ENCODE data around the gene HSP90B1.
A peak's percentile ranks its signal among the peaks of the same experiment; 100 is the strongest.

The HSP90B1 gene

GRCh38 chr12:103924761-103925641, 5.2 kb upstream of the HSP90B1 start:
- TF ChIP-seq SIN3A (IDR thresholded peaks at IDR 0.05; ENCODE audit: borderline replicate concordance, insufficient read depth, low read length) (no peak), POLR2AphosphoS5 (IDR thresholded peaks at IDR 0.05; ENCODE audit: low read depth, low read length) (no peak), TAF1 (IDR thresholded peaks at IDR 0.05; ENCODE audit: borderline replicate concordance, insufficient read depth, low read length) (no peak), FOXP2 (optimal IDR thresholded peaks at IDR 0.05; ENCODE audit: borderline replicate concordance, extremely low read depth, extremely low read length, insufficient read depth) (no peak)
- TF ChIP-seq, protein P1, sequence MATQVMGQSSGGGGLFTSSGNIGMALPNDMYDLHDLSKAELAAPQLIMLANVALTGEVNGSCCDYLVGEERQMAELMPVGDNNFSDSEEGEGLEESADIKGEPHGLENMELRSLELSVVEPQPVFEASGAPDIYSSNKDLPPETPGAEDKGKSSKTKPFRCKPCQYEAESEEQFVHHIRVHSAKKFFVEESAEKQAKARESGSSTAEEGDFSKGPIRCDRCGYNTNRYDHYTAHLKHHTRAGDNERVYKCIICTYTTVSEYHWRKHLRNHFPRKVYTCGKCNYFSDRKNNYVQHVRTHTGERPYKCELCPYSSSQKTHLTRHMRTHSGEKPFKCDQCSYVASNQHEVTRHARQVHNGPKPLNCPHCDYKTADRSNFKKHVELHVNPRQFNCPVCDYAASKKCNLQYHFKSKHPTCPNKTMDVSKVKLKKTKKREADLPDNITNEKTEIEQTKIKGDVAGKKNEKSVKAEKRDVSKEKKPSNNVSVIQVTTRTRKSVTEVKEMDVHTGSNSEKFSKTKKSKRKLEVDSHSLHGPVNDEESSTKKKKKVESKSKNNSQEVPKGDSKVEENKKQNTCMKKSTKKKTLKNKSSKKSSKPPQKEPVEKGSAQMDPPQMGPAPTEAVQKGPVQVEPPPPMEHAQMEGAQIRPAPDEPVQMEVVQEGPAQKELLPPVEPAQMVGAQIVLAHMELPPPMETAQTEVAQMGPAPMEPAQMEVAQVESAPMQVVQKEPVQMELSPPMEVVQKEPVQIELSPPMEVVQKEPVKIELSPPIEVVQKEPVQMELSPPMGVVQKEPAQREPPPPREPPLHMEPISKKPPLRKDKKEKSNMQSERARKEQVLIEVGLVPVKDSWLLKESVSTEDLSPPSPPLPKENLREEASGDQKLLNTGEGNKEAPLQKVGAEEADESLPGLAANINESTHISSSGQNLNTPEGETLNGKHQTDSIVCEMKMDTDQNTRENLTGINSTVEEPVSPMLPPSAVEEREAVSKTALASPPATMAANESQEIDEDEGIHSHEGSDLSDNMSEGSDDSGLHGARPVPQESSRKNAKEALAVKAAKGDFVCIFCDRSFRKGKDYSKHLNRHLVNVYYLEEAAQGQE (IDR thresholded peaks at IDR 0.05; ENCODE audit: insufficient read depth in 1 of 2, low read depth in 2 of 2, low read length in 2 of 2) = no peak

GRCh38 chr12:103928682-103929045, 1.5 kb upstream of the HSP90B1 start:
- TF ChIP-seq POLR2AphosphoS5 (IDR thresholded peaks at IDR 0.05; ENCODE audit: low read depth, low read length) (no peak), TAF1 (IDR thresholded peaks at IDR 0.05; ENCODE audit: borderline replicate concordance, insufficient read depth, low read length) (no peak), FOXP2 (optimal IDR thresholded peaks at IDR 0.05; ENCODE audit: borderline replicate concordance, extremely low read depth, extremely low read length, insufficient read depth) (no peak), SIN3A (IDR thresholded peaks at IDR 0.05; ENCODE audit: borderline replicate concordance, insufficient read depth, low read length) (no peak)
- TF ChIP-seq, protein P1 (IDR thresholded peaks at IDR 0.05; ENCODE audit: insufficient read depth in 1 of 2, low read depth in 2 of 2, low read length in 2 of 2) = no peak

GRCh38 chr12:103929046-103929783, 995 bp upstream of the HSP90B1 start:
- TF ChIP-seq, protein P1 (IDR thresholded peaks at IDR 0.05; ENCODE audit: insufficient read depth in 1 of 2, low read depth in 2 of 2, low read length in 2 of 2) = no peak
- TF ChIP-seq SIN3A (IDR thresholded peaks at IDR 0.05; ENCODE audit: borderline replicate concordance, insufficient read depth, low read length) (0 out of 2 replicates have a peak, but pooled peaks have one; percentile 2), POLR2AphosphoS5 (IDR thresholded peaks at IDR 0.05; ENCODE audit: low read depth, low read length) (peak; percentile 32)

DNA sequence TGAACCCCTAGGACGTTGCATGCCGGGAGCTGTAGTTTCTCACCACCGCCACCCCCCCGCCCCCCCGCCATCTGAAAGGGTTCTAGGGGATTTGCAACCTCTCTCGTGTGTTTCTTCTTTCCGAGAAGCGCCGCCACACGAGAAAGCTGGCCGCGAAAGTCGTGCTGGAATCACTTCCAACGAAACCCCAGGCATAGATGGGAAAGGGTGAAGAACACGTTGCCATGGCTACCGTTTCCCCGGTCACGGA, 501 bp upstream of the HSP90B1 start:
- TF ChIP-seq, protein P1 (IDR thresholded peaks at IDR 0.05; ENCODE audit: insufficient read depth in 1 of 2, low read depth in 2 of 2, low read length in 2 of 2) = no peak
- TF ChIP-seq TAF1 (IDR thresholded peaks at IDR 0.05; ENCODE audit: borderline replicate concordance, insufficient read depth, low read length) (no peak), POLR2AphosphoS5 (IDR thresholded peaks at IDR 0.05; ENCODE audit: low read depth, low read length) (no peak), SIN3A (IDR thresholded peaks at IDR 0.05; ENCODE audit: borderline replicate concordance, insufficient read depth, low read length) (no peak), FOXP2 (optimal IDR thresholded peaks at IDR 0.05; ENCODE audit: borderline replicate concordance, extremely low read depth, extremely low read length, insufficient read depth) (no peak)
